HUES64 (cell line): ENCODE results near the gene AKIRIN2.
"Not testable (repeated sequence)": the region's sequence is repeated elsewhere in the genome, so short reads cannot be mapped to it uniquely, and the experiment has no call there.

Experiments
- H3K27ac ChIP-seq: 2 replicates; pipeline ENCODE4 v1.7.0; 2013; ENCODE audit warnings: low read depth, low read length, inconsistent platforms
- H3K27me3 ChIP-seq: 2 replicates; pipeline ENCODE4 v1.6.1; 2013; ENCODE audit warnings: mild to moderate bottlenecking, low read length; ENCODE audit not compliant: insufficient read depth
- H3K36me3 ChIP-seq: 2 replicates; pipeline ENCODE4 v1.6.1; 2013; ENCODE audit warnings: mild to moderate bottlenecking, low read length; ENCODE audit not compliant: insufficient read depth
- H3K4me1 ChIP-seq: 2 replicates; pipeline ENCODE4 v1.6.1; 2013; ENCODE audit warnings: mild to moderate bottlenecking, low read length, moderate library complexity; ENCODE audit not compliant: insufficient read depth
- H3K4me3 ChIP-seq: 2 replicates; pipeline ENCODE4 v1.5.1; 2013; ENCODE audit warnings: mild to moderate bottlenecking, low read length, moderate library complexity
- H3K9ac ChIP-seq: 2 replicates; pipeline ENCODE4 v1.6.1; 2013; ENCODE audit warnings: mild to moderate bottlenecking, low read depth, low read length
- H3K9me3 ChIP-seq: 2 replicates; pipeline ENCODE4 v1.6.1; 2013; ENCODE audit warnings: low read depth, low read length; ENCODE audit not compliant: insufficient read depth
- WGBS: fragments of 150-250, 120-280 bp; methylation state at CpG from one replicate; pipeline ENCODE4 v1.1.7; 2013; ENCODE audit warnings: missing lambda C conversion rate; 5-methylcytosine and 5-hydroxymethylcytosine counted together

AKIRIN2 gene

GRCh38 chr6:87699576-87699975 lies 2.5 kb downstream of the AKIRIN2 start:
- Histone ChIP-seq H3K36me3 (peaks cover 6% of the 10 kb centered on the region), H3K27ac (peak overlapping the region; percentile 79; the same call in 1 of the 2 replicates), H3K9ac (peak overlapping the region; percentile 93), H3K9me3 (no peaks in the 10 kb centered on the region), H3K4me3 (peak overlapping the region; percentile 94), H3K4me1 (peaks cover 34% of the 10 kb centered on the region), H3K27me3 (no peaks in the 10 kb centered on the region)
- WGBS: 7% methylated on average over 4 of the region's 4 CpGs

- no peaks in the 10 kb centered on the region for H3K9me3 ChIP-seq
- H3K4me3 ChIP-seq: peak overlapping the region; percentile 94
- WGBS: 0% methylated on average over 2 of the region's 2 CpGs
- peak overlapping the region; percentile 93 for H3K9ac ChIP-seq
- peaks cover 37% of the 10 kb centered on the region for H3K4me1 ChIP-seq
- H3K27me3 ChIP-seq: no peaks in the 10 kb centered on the region
- H3K36me3 ChIP-seq: peaks cover 6% of the 10 kb centered on the region
- H3K27ac ChIP-seq: peak overlapping the region; percentile 79; the same call in 1 of the 2 replicates
Observed at GRCh38 chr6:87698547-87699006, 3.5 kb downstream of the AKIRIN2 start.

DNA sequence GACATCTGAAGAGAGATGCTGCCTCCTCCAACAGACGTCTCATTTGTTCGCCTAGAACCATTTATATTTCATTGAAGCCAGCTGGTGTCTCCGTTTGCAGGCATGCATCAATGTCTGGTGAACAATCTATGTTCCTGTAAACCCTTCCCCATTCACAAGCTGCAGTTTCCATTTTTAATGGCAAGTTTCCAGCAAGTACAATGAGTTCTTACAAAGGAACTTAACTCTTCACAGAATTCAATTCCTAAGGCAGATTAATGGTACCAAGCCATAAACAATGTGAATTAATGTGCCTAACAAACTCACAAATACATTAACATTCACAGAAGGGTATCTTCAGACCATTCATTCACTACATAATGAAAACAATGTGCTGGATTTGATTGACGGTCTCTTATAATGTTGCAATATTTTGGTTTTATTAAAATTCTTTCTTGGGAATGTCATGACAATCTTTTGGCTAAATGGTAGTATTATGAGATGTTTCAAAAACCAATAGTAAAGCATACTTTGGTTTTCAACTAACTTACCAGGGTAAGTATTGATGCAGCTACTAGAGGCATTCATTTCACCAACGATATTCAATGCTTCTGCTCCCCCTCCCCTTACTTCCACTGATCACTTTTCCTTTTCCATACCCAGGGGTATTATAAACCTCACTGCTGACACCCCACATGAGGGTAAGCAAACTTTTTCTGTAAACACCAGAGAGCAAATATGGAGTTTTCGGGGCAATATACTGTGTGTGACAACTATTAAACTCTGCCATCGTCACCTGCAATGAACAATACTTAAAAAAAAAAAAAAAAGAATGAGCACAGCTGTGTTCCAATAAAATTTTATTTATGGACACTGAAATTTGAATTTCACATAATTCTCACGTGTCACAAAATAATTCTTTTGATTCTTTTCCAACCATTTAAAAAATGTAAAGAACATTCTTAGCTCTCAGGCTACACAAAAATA lies 4.2 kb downstream of the AKIRIN2 start:
- peaks cover 37% of the 10 kb centered on the region for H3K4me1 ChIP-seq
- no peaks in the 10 kb centered on the region for H3K9me3 ChIP-seq
- WGBS: 69% methylated on average over 7 of the region's 8 CpGs
- peak overlapping the region; percentile 93; the same call in 1 of the 2 replicates for H3K9ac ChIP-seq
- H3K27me3 ChIP-seq: no peaks in the 10 kb centered on the region
- H3K4me3 ChIP-seq: peak overlapping the region; percentile 94
- peaks cover 6% of the 10 kb centered on the region for H3K36me3 ChIP-seq
- H3K27ac ChIP-seq: peak overlapping the region; percentile 79; the same call in 1 of the 2 replicates

DNA sequence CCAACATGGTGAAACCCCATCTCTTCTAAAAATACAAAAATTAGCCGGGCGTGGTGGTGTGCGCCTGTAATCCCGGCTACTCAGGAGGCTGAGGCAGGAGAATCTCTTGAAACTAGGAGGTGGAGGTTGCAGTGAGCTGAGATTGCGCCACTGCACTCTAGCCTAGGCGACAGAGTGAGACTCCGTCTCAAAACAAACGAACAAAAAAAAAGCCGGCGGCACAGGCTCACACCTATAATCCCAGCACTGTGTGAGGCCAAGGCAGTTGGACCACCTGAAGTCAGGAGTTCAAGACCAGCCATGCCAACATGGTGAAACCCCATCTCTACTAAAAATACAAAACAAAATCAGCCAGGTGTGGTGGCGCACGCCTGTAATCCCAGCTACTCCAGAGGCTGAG lies 5.2 kb downstream of the AKIRIN2 start:
- WGBS: 88% methylated on average over 12 of the region's 12 CpGs
- not testable (repeated sequence) for H3K27me3 ChIP-seq, H3K27ac ChIP-seq, H3K36me3 ChIP-seq, H3K4me3 ChIP-seq, H3K9ac ChIP-seq, H3K9me3 ChIP-seq
- H3K4me1 ChIP-seq: peaks cover 41% of the 10 kb centered on the region

DNA sequence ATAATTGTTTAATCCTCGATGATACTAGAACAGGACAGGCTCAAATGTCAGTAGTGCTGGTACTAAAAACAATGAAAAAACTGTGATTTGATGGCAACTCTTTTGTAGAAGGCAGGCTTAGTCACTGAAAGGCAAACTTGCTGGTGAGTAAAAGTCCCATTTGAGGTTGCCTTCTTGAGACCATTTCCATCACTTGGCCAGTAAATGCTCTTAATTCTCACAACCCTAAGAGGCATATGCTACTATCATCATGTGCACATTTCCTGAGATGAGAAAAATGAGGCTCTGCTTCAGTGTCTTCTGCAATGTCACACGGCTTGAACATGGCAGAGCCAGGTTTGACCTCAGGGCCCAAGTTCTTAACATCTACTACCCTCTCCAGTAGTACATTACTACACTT lies 9.9 kb downstream of the AKIRIN2 start:
- peaks cover 39% of the 10 kb centered on the region for H3K4me1 ChIP-seq
- no peaks in the 10 kb centered on the region for H3K27me3 ChIP-seq
- H3K27ac ChIP-seq: no peak overlapping the region
- no peak overlapping the region for H3K9ac ChIP-seq
- 87% methylated on average over 2 of the region's 2 CpGs for WGBS
- no peaks in the 10 kb centered on the region for H3K36me3 ChIP-seq
- H3K4me3 ChIP-seq: no peak overlapping the region
- H3K9me3 ChIP-seq: no peaks in the 10 kb centered on the region

GRCh38 chr6:87690441-87690840 lies 11.6 kb downstream of the AKIRIN2 start:
- no peaks in the 10 kb centered on the region for H3K36me3 ChIP-seq

DNA sequence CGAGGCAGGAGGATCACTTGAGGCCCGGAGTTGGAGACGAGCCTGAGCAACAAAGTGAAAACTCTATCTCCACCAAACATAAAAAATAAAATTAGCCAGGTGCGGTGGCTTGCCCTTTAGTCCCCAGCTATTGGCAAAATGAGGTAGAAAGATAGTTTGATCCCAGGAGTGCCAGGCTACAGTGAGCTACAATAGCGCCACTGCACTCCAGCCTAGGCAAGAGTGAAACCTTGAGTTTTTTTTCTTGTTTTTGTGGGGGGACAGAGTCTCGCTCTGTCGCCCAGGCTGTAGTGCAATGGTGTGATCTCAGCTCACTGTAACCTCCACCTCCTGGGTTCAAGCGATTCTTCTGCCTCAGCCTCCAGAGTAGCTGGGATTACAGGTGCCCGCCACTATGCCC lies 14.1 kb downstream of the AKIRIN2 start:
- not testable (repeated sequence) for H3K27ac ChIP-seq, H3K27me3 ChIP-seq, H3K36me3 ChIP-seq, H3K4me3 ChIP-seq, H3K9ac ChIP-seq, H3K9me3 ChIP-seq
- 96% methylated on average over 9 of the region's 9 CpGs for WGBS
- peaks cover 25% of the 10 kb centered on the region for H3K4me1 ChIP-seq

More at GRCh38 chr6:87690441-87690840, 11.6 kb downstream of the AKIRIN2 start:
- Histone ChIP-seq H3K4me3 (no peak overlapping the region), H3K9me3 (no peaks in the 10 kb centered on the region), H3K27ac (no peak overlapping the region), H3K4me1 (peaks cover 36% of the 10 kb centered on the region), H3K9ac (no peak overlapping the region), H3K27me3 (no peaks in the 10 kb centered on the region)
- WGBS: 94% methylated on average over 3 of the region's 3 CpGs

DNA sequence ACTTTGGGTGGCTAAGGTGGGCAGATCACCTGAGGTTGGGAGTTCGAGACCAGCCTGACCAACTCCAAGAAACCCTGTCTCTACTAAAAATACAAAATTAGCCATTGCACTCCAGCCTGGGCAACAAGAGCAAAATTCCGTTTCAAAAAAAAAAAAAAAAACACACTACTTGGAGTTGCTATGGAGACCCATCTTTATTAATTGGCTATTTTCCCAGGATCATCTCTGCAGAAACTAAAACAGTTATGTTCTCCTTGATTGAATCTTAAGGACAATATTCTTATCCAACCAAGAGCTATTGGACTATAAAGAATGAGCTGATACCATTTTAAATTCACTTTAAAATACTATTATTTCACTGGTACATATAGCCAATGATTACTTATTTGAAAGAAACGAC lies 14.7 kb downstream of the AKIRIN2 start:
- WGBS: 91% methylated on average over 2 of the region's 3 CpGs
- no peaks in the 10 kb centered on the region for H3K36me3 ChIP-seq
- H3K9me3 ChIP-seq: no peaks in the 10 kb centered on the region
- H3K4me1 ChIP-seq: peaks cover 29% of the 10 kb centered on the region
- H3K27ac ChIP-seq: no peak overlapping the region
- no peak overlapping the region for H3K4me3 ChIP-seq
- H3K9ac ChIP-seq: no peak overlapping the region
- no peaks in the 10 kb centered on the region for H3K27me3 ChIP-seq

DNA sequence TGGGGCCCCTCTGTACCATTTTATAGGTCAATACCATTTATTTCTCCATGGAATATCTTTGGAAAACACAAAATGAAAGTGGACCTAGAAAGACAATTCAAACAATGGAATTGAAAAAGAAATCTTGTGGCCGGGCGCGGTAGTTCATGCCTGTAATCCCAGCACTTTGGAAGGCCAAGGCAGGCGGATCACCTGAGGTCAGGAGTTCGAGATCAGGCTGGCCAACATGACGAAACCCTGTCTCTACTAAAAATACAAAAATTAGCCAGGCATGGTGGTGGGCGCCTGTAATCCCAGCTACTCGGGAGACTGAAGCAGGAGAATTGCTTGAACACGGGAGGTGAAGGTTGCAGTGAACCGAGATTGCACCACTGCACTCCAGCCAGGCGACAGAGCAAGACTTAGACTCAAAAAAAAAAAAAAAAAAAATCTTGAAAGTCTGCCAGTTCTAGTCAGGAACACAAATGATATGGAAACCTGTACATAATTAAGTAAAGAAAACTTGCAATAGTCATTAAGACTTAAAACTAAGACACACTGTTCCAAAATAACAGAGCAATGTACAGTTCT lies 15.3 kb downstream of the AKIRIN2 start:
- H3K9ac ChIP-seq, H3K36me3 ChIP-seq, H3K9me3 ChIP-seq, H3K27ac ChIP-seq, H3K4me3 ChIP-seq, H3K27me3 ChIP-seq: not testable (repeated sequence)
- H3K4me1 ChIP-seq: peaks cover 24% of the 10 kb centered on the region
- WGBS: 97% methylated on average over 11 of the region's 11 CpGs

DNA sequence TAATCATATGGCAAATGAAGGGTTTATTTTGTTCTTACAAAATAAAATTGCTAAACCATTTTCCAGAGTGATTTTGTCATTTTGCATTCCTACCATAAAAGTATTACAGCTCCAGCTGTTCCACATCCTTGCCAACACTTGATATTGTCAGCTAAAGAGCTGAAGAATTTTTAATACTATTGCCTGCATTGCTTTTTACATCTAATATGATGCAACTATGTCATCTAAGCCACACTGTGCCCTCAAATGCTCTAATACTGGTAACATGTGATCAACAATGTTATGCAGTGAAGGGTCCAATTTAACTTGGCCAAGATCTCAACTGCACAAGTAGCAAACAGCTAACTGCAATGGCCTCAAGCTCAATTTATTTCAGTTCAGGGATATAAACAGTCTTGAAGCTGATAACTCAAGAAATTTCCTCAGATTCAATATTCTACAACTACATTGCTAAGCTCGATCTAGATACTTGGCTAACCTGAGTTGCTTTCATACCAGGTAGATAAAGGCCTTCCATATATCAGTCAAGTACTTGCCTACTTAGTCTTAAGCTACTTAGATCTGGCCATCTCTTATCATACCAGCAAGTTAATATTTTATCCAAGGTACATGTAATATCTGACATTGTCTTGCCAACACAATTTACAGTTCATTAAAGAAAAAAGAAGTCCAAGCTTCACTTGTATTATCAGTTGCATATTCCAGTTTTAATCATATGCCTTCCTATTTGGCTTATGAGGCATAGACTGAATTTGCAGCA lies 17.0 kb downstream of the AKIRIN2 start:
- no peaks in the 10 kb centered on the region for H3K27me3 ChIP-seq
- 95% methylated on average over 1 of the region's 1 CpG for WGBS
- H3K27ac ChIP-seq: no peak overlapping the region
- no peak overlapping the region for H3K4me3 ChIP-seq
- no peak overlapping the region for H3K9ac ChIP-seq
- H3K4me1 ChIP-seq: peaks cover 16% of the 10 kb centered on the region; the same call in 1 of the 2 replicates
- peaks cover 16% of the 10 kb centered on the region for H3K36me3 ChIP-seq
- H3K9me3 ChIP-seq: no peaks in the 10 kb centered on the region

DNA sequence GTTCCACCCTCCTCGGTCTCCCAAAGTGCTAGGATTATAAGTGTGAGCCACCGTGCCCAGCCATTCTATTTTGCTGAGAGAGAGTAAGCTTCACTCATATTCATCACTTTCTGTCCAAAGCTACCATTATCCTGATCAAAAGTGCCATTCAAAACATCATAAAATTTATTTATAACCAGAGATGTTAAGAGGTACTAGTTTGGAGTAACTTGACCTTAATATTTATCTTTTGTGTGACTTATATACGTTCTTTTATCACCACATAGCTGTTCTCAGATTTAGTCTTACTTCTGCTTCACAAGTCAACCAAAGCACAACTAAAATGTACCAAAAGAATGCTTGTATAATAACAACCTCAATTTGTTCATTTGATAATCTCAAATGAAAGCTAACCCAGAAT lies 18.1 kb downstream of the AKIRIN2 start:
- H3K4me1 ChIP-seq: peaks cover 7% of the 10 kb centered on the region; the same call in 1 of the 2 replicates
- peaks cover 26% of the 10 kb centered on the region for H3K36me3 ChIP-seq
- H3K27ac ChIP-seq: no peak overlapping the region
- WGBS: 96% methylated on average over 3 of the region's 3 CpGs
- H3K4me3 ChIP-seq: no peak overlapping the region
- no peaks in the 10 kb centered on the region for H3K9me3 ChIP-seq
- no peak overlapping the region for H3K9ac ChIP-seq
- H3K27me3 ChIP-seq: no peaks in the 10 kb centered on the region
